K562 treated with DMSO at 1 percent for 4 hours (cell line): ENCODE data around the gene CHODL. TPM values are rescaled to one million over a fixed set of nuclear protein-coding genes. Genes with fewer than 3 reads are reported as not detected.

Source experiments
- total RNA-seq: library from RNA; unstranded; fragments of 300-600 nt; gene quantifications from 2 replicates; pipeline ENCODE4 v1.2.3, GENCODE V29; 2022; ENCODE audit not compliant: insufficient read depth

The CHODL gene
- not detected in 2 replicates for total RNA-seq

GRCh38 chr21:18244671-18245463, at the start of gene CHODL:
TSS of gene CHODL (plus strand) at chr21:18244833. CDS start at chr21:18245224, 391 bp downstream.

Other genes with a start within 250 kb of the CHODL start
- gene TMPRSS15, start 159.0 kb downstream of the CHODL start, total RNA-seq, result not detected in 2 replicates